ENCODE data around the gene SRSF8.
A peak's percentile ranks its signal among the peaks of the same experiment; 100 is the strongest.

The SRSF8 gene

GRCh38 chr11:95068549-95068948, 1.8 kb downstream of the SRSF8 start:
- peak; percentile 38 for DNase-seq (ENCODE audit: low read depth)

- no peak for DNase-seq (ENCODE audit: low read depth)
Measured at GRCh38 chr11:95070471-95070870, 3.8 kb downstream of the SRSF8 start.

- DNase-seq (ENCODE audit: low read depth) = no peak
Measured at GRCh38 chr11:95072948-95073347, 6.2 kb downstream of the SRSF8 start.

- no peak for DNase-seq (ENCODE audit: low read depth)
Measured at GRCh38 chr11:95074792-95075563, 8.3 kb downstream of the SRSF8 start.

GRCh38 chr11:95076416-95076815, 9.7 kb downstream of the SRSF8 start:
- no peak for DNase-seq (ENCODE audit: low read depth)

- no peak for DNase-seq (ENCODE audit: low read depth)
Measured at GRCh38 chr11:95076981-95077380, 10.3 kb downstream of the SRSF8 start.

- DNase-seq (ENCODE audit: low read depth) = no peak
Measured at GRCh38 chr11:95078526-95078925, 11.8 kb downstream of the SRSF8 start.

GRCh38 chr11:95081010-95081409, 14.3 kb downstream of the SRSF8 start:
- DNase-seq (ENCODE audit: low read depth) = no peak

- DNase-seq (ENCODE audit: low read depth) = no peak
Measured at GRCh38 chr11:95081412-95081811, 14.7 kb downstream of the SRSF8 start.

GRCh38 chr11:95082576-95083001, 15.9 kb downstream of the SRSF8 start:
- no peak for DNase-seq (ENCODE audit: low read depth)

- DNase-seq (ENCODE audit: low read depth) = no peak
Measured at GRCh38 chr11:95084509-95084908, 17.8 kb downstream of the SRSF8 start.

- DNase-seq (ENCODE audit: low read depth) = no peak
Measured at GRCh38 chr11:95085117-95085816, 18.5 kb downstream of the SRSF8 start.

GRCh38 chr11:95086151-95086550, 19.4 kb downstream of the SRSF8 start:
- DNase-seq (ENCODE audit: low read depth) = no peak

GRCh38 chr11:95086836-95087570, 20.3 kb downstream of the SRSF8 start:
- no peak for DNase-seq (ENCODE audit: low read depth)

GRCh38 chr11:95088946-95089619, 22.4 kb downstream of the SRSF8 start:
- no peak for DNase-seq (ENCODE audit: low read depth)

GRCh38 chr11:95089620-95090542, 23.2 kb downstream of the SRSF8 start, which contains the start of gene ENDOD1:
TSS of gene ENDOD1 (plus strand) at chr11:95089846. CDS start at chr11:95089928, 82 bp downstream.
- DNase-seq (ENCODE audit: low read depth) = peak; percentile 74

- DNase-seq (ENCODE audit: low read depth) = no peak
Measured at GRCh38 chr11:95091663-95092180, 25.0 kb downstream of the SRSF8 start.

- no peak for DNase-seq (ENCODE audit: low read depth)
Measured at GRCh38 chr11:95092549-95093324, 26.0 kb downstream of the SRSF8 start.

- DNase-seq (ENCODE audit: low read depth) = no peak
Measured at GRCh38 chr11:95093548-95093947, 26.8 kb downstream of the SRSF8 start.
